ENCODE results near the gene OLFM2. TPM values are rescaled to one million over a fixed set of nuclear protein-coding genes. Genes with fewer than 3 reads are reported as not detected.

OLFM2 gene
- total RNA-seq, 1 experiment from 2014 or later: 75.6 TPM

DNA sequence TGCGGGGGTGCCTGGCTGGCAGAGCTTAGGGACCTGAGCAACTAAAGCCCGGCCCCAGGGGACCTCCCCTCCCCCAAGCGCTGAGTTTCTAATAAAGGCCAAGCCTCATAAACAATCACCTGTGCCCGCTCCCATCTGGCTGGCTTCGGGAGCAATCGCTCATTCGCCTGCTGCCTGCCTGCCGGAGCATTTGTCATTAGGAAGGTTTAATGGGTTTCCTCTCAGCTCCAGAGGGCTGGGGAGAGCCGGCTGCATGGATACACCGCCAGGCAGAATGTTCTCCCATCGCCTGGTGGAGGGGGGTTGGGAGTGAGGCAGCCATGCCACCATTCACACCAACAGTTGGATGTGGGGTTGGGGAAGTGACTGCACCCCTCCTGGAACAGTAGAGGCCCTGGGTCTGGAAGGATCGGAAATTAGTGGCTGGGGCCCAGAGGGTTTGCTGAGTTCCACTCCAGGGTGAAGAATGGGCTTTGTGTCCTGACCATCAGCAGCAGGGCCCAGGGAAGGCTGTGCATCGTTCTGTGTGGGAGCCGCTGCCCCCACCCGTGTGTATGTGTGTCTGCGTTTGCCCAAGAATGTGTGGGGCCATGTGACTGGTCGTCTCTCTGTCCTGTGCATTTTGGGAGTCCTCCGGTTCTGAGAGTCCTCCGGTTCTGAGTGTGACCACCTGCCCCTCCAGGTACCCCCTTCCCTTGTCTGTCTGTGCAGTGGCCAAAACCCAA lies 85.9 kb downstream of the OLFM2 start:
- Histone ChIP-seq H2BK15ac (ENCODE audit: low read depth, low read length) (no peak overlapping the region), H4K8ac (replicated peaks; ENCODE audit: insufficient read length, low read depth, low read length) (no peak overlapping the region), H3K18ac (ENCODE audit: insufficient read length, low read depth, low read length) (no peak overlapping the region), H3K23me2 (ENCODE audit: insufficient read length, low read depth, low read length, poor library complexity, severe bottlenecking) (no peaks in the 10 kb centered on the region), H3K4me1 (ENCODE audit: insufficient read depth, low read length) (no peaks in the 10 kb centered on the region; the same call in 1 of the 2 replicates), H3K4me2 (ENCODE audit: insufficient read depth, insufficient read length, low read length) (no peak overlapping the region), H2BK12ac (ENCODE audit: insufficient read length, low read depth, low read length) (no peak overlapping the region), H3K27me3 (ENCODE audit: insufficient read depth, low read length) (no peaks in the 10 kb centered on the region), H3K56ac (ENCODE audit: insufficient read length, low read depth, low read length) (no peak overlapping the region), H2BK5ac (ENCODE audit: insufficient read length, low read length) (no peak overlapping the region), H3K23ac (ENCODE audit: insufficient read length, low read depth, low read length) (no peak overlapping the region), H2BK120ac (ENCODE audit: low read depth, low read length, poor library complexity, severe bottlenecking) (no peak overlapping the region), H3K4ac (ENCODE audit: low read depth, low read length) (no peak overlapping the region), H3K9ac (ENCODE audit: extremely low read depth, insufficient read length, low read length) (no peak overlapping the region), H4K91ac (ENCODE audit: insufficient read length, low read depth, low read length) (no peak overlapping the region), H3K9me3 (ENCODE audit: control insufficient read depth, low read depth, low read length) (no peaks in the 10 kb centered on the region), H2AFZ (ENCODE audit: low read length) (no peak overlapping the region), H3K27ac (ENCODE audit: insufficient read length, low read depth, low read length) (no peak overlapping the region), H3T11ph (ENCODE audit: low read length) (no peak overlapping the region), H2AK5ac (ENCODE audit: insufficient read length, low read length) (no peak overlapping the region), H3K79me2 (ENCODE audit: insufficient read depth, low read length) (no peaks in the 10 kb centered on the region), H4K5ac (ENCODE audit: insufficient read length, low read depth, low read length) (no peak overlapping the region), H3K14ac (ENCODE audit: insufficient read depth, low read length) (no peak overlapping the region), H4K20me1 (ENCODE audit: control insufficient read depth, insufficient read depth, insufficient read length) (peaks cover 2% of the 10 kb centered on the region), H2BK20ac (ENCODE audit: low read depth, low read length, poor library complexity, severe bottlenecking) (no peak overlapping the region), H3K79me1 (ENCODE audit: insufficient read depth, low read depth, low read length, poor library complexity, severe bottlenecking) (no peaks in the 10 kb centered on the region)
- WGBS (ENCODE audit: extremely low coverage, insufficient read length, low lambda C conversion rate): no CpG with 5 or more reads among the region's 19 CpGs
- peaks cover 8 to 36% of the 10 kb centered on the region in 2 experiments for H3K4me1 Mint-ChIP-seq
- no peak for TF ChIP-seq CTCF (conservative IDR thresholded peaks at IDR 0.05)
- peaks cover 3 to 28% (median 18%) of the 10 kb centered on the region in 3 experiments; a peak in 6 of 7 replicates for H3K36me3 Mint-ChIP-seq (ENCODE audit: insufficient read depth in 1 of 3, low read depth in 3 of 3)
- no peaks in the 10 kb centered on the region for H3K9me3 Mint-ChIP-seq
- DNase-seq: no peak
- H3K27ac Mint-ChIP-seq: peak overlapping the region in 2 of 3 experiments; percentile 58 to 85; a peak in 3 of 7 replicates
- no peaks in the 10 kb centered on the region for H3K27me3 Mint-ChIP-seq (ENCODE audit: low read depth)
- H3K4me3 Mint-ChIP-seq: peak overlapping the region in 1 of 2 experiments; percentile 5; a peak in 1 of 5 replicates
